Measurements from ENCODE around the gene SVOP.
"Not testable (repeated sequence)": the region's sequence is repeated elsewhere in the genome, so short reads cannot be mapped to it uniquely, and the experiment has no call there.

The SVOP gene

GRCh38 chr12:108899145-108899544 is 121.7 kb downstream of the SVOP start:
- in situ Hi-C loops (cut with MboI; ENCODE audit: low sequenced_read_pairs), result no loop called here

GRCh38 chr12:108896817-108897216 is 124.1 kb downstream of the SVOP start:
- in situ Hi-C loops (cut with MboI; ENCODE audit: low sequenced_read_pairs), result no loop called here

- in situ Hi-C loops (cut with MboI; ENCODE audit: low sequenced_read_pairs), result no loop called here
Measured at GRCh38 chr12:108896336-108896735, 124.5 kb downstream of the SVOP start.

GRCh38 chr12:108895220-108895802 is 125.6 kb downstream of the SVOP start:
- in situ Hi-C loops (cut with MboI; ENCODE audit: low sequenced_read_pairs), result no loop called here

- in situ Hi-C loops (cut with MboI; ENCODE audit: low sequenced_read_pairs), result no loop called here
Measured at GRCh38 chr12:108890208-108890607, 130.7 kb downstream of the SVOP start.

- in situ Hi-C loops (cut with MboI; ENCODE audit: low sequenced_read_pairs), result loop anchor here (10.0 kb wide), 1 partner anchor 67 kb away; no protein-coding TSS in a partner anchor
Measured at GRCh38 chr12:108888031-108888430, 132.8 kb downstream of the SVOP start.

GRCh38 chr12:108886873-108887629 is 133.8 kb downstream of the SVOP start:
- in situ Hi-C loops (cut with MboI; ENCODE audit: low sequenced_read_pairs), result loop anchor here (10.0 kb wide), 1 partner anchor 68 kb away; no protein-coding TSS in a partner anchor

GRCh38 chr12:108884116-108885012 is 136.5 kb downstream of the SVOP start:
- in situ Hi-C loops (cut with MboI; ENCODE audit: low sequenced_read_pairs), result loop anchor here (10.0 kb wide), 1 partner anchor 70 kb away; no protein-coding TSS in a partner anchor

- in situ Hi-C loops (cut with MboI; ENCODE audit: low sequenced_read_pairs), result loop anchor here (10.0 kb wide), 1 partner anchor 73 kb away; no protein-coding TSS in a partner anchor
Measured at GRCh38 chr12:108881953-108882352, 138.9 kb downstream of the SVOP start.

- in situ Hi-C loops (cut with MboI; ENCODE audit: low sequenced_read_pairs), result loop anchor here (10.0 kb wide), 1 partner anchor 75 kb away; no protein-coding TSS in a partner anchor
Measured at GRCh38 chr12:108879615-108880254, 141.1 kb downstream of the SVOP start, which contains the start of gene DAO. Gene DAO (plus strand): TSS chr12:108880092. CDS start chr12:108885007, 4,915 bp downstream.

GRCh38 chr12:108876550-108876949 is 144.3 kb downstream of the SVOP start:
- in situ Hi-C loops (cut with MboI; ENCODE audit: low sequenced_read_pairs), result no loop called here

GRCh38 chr12:108875682-108876361 is 145.0 kb downstream of the SVOP start:
- in situ Hi-C loops (cut with MboI; ENCODE audit: low sequenced_read_pairs), result no loop called here

- in situ Hi-C loops (cut with MboI; ENCODE audit: low sequenced_read_pairs), result no loop called here
Measured at GRCh38 chr12:108875280-108875679, 145.6 kb downstream of the SVOP start.

- in situ Hi-C loops (cut with MboI; ENCODE audit: low sequenced_read_pairs), result no loop called here
Measured at GRCh38 chr12:108868781-108869180, 152.1 kb downstream of the SVOP start.

GRCh38 chr12:108866083-108866482 is 154.8 kb downstream of the SVOP start:
- in situ Hi-C loops (cut with MboI; ENCODE audit: low sequenced_read_pairs), result not testable (repeated sequence)

GRCh38 chr12:108865169-108865568 is 155.7 kb downstream of the SVOP start:
- in situ Hi-C loops (cut with MboI; ENCODE audit: low sequenced_read_pairs), result no loop called here

- in situ Hi-C loops (cut with MboI; ENCODE audit: low sequenced_read_pairs), result no loop called here
Measured at GRCh38 chr12:108862588-108862959, 158.3 kb downstream of the SVOP start.

GRCh38 chr12:108861878-108862587 is 158.8 kb downstream of the SVOP start:
- in situ Hi-C loops (cut with MboI; ENCODE audit: low sequenced_read_pairs), result no loop called here

GRCh38 chr12:108860443-108860842 is 160.4 kb downstream of the SVOP start:
- in situ Hi-C loops (cut with MboI; ENCODE audit: low sequenced_read_pairs), result no loop called here

All from HL-60/S4 treated with phorbol 12-myristate 13-acetate at 8.2 ng/mL for 4 days and 3 days (cell line).